ENCODE measurements around the gene SCN9A. TPM values are rescaled to one million over a fixed set of nuclear protein-coding genes. Genes with fewer than 3 reads are reported as not detected.

The SCN9A gene
- total RNA-seq, 1 donor from 2014 or later: 47.3 TPM

GRCh38 chr2:166181813-166182154 lies 194.0 kb downstream of the SCN9A start:
- Mint-ChIP-seq H3K27me3 (ENCODE audit: unreplicated experiment) (peaks cover 2% of the 10 kb centered on the region), H3K36me3 (ENCODE audit: low read depth, unreplicated experiment) (no peaks in the 10 kb centered on the region)

GRCh38 chr2:166180951-166181812 lies 194.6 kb downstream of the SCN9A start:
- H3K9me3 Mint-ChIP-seq (ENCODE audit: unreplicated experiment): no peaks in the 10 kb centered on the region
- no peaks in the 10 kb centered on the region for H3K36me3 Mint-ChIP-seq (ENCODE audit: low read depth, unreplicated experiment)
- H3K4me3 Mint-ChIP-seq (ENCODE audit: unreplicated experiment): no peak overlapping the region
- peaks cover 10% of the 10 kb centered on the region for H3K4me1 Mint-ChIP-seq (ENCODE audit: unreplicated experiment)
- peak; percentile 68 for DNase-seq (ENCODE audit: low spot score)
- peaks cover 2% of the 10 kb centered on the region for H3K27me3 Mint-ChIP-seq (ENCODE audit: unreplicated experiment)
- no peak overlapping the region for H3K27ac Mint-ChIP-seq (ENCODE audit: unreplicated experiment)
- TF ChIP-seq, protein P1, sequence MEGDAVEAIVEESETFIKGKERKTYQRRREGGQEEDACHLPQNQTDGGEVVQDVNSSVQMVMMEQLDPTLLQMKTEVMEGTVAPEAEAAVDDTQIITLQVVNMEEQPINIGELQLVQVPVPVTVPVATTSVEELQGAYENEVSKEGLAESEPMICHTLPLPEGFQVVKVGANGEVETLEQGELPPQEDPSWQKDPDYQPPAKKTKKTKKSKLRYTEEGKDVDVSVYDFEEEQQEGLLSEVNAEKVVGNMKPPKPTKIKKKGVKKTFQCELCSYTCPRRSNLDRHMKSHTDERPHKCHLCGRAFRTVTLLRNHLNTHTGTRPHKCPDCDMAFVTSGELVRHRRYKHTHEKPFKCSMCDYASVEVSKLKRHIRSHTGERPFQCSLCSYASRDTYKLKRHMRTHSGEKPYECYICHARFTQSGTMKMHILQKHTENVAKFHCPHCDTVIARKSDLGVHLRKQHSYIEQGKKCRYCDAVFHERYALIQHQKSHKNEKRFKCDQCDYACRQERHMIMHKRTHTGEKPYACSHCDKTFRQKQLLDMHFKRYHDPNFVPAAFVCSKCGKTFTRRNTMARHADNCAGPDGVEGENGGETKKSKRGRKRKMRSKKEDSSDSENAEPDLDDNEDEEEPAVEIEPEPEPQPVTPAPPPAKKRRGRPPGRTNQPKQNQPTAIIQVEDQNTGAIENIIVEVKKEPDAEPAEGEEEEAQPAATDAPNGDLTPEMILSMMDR (IDR thresholded peaks at IDR 0.05; ENCODE audit: unreplicated experiment): peak; percentile 73

More at GRCh38 chr2:166181813-166182154, 194.0 kb downstream of the SCN9A start:
- DNase-seq (ENCODE audit: low spot score): no peak
- H3K9me3 Mint-ChIP-seq (ENCODE audit: unreplicated experiment): no peaks in the 10 kb centered on the region
- H3K27ac Mint-ChIP-seq (ENCODE audit: unreplicated experiment): no peak overlapping the region
- TF ChIP-seq, protein P1 (IDR thresholded peaks at IDR 0.05; ENCODE audit: unreplicated experiment): peak; percentile 32
- H3K4me1 Mint-ChIP-seq (ENCODE audit: unreplicated experiment): peaks cover 10% of the 10 kb centered on the region
- no peak overlapping the region for H3K4me3 Mint-ChIP-seq (ENCODE audit: unreplicated experiment)

GRCh38 chr2:166179201-166179600 lies 196.5 kb downstream of the SCN9A start:
- Mint-ChIP-seq H3K9me3 (ENCODE audit: unreplicated experiment) (no peaks in the 10 kb centered on the region), H3K27me3 (ENCODE audit: unreplicated experiment) (peaks cover 2% of the 10 kb centered on the region), H3K36me3 (ENCODE audit: low read depth, unreplicated experiment) (no peaks in the 10 kb centered on the region), H3K4me1 (ENCODE audit: unreplicated experiment) (peaks cover 3% of the 10 kb centered on the region), H3K4me3 (ENCODE audit: unreplicated experiment) (no peak overlapping the region), H3K27ac (ENCODE audit: unreplicated experiment) (no peak overlapping the region)
- TF ChIP-seq, protein P1 (IDR thresholded peaks at IDR 0.05; ENCODE audit: unreplicated experiment): no peak
- DNase-seq (ENCODE audit: low spot score): no peak

DNA sequence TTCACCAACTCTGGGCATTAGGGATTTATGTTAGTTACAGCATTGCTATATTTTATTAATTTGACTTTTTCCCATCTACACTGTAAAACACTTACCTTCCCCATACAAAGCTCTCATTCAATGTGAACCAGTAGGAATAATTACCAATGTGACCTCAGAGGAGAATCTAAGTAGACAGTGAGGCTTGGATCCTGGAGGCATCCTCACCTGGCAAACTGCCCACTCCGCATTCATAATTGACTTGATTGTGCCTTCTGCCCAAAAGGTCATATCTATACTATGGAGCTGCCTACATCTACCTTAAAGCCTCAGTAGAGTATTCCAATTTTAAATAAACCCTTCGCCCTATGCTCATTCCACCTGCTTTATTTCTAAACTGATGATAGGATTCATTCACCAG lies 202.5 kb downstream of the SCN9A start:
- TF ChIP-seq, protein P1 (IDR thresholded peaks at IDR 0.05; ENCODE audit: unreplicated experiment): no peak
- Mint-ChIP-seq H3K36me3 (ENCODE audit: low read depth, unreplicated experiment) (no peaks in the 10 kb centered on the region), H3K27ac (ENCODE audit: unreplicated experiment) (no peak overlapping the region), H3K9me3 (ENCODE audit: unreplicated experiment) (no peaks in the 10 kb centered on the region), H3K4me3 (ENCODE audit: unreplicated experiment) (no peak overlapping the region), H3K4me1 (ENCODE audit: unreplicated experiment) (peaks cover 3% of the 10 kb centered on the region), H3K27me3 (ENCODE audit: unreplicated experiment) (no peaks in the 10 kb centered on the region)
- no peak for DNase-seq (ENCODE audit: low spot score)

DNA sequence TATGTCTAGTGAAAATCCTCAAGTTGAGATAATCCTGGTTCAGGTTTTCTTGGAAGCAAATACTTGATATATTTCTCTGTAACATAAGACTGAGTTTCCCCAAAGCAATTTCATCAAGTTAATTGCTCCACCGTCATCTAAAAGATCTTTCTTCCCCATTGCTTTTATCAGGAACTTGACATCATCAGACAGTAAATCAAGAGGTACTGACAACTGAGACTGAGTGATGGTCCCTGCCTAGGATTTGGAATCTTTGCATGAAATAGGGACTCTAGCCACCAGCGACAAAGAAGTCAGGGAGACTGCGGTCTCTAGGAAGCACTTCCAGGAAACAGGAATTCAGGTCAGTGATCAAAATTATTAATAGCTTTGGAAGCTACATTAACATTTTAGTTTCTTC lies 204.5 kb downstream of the SCN9A start:
- TF ChIP-seq, protein P1 (IDR thresholded peaks at IDR 0.05; ENCODE audit: unreplicated experiment): no peak
- H3K4me3 Mint-ChIP-seq (ENCODE audit: unreplicated experiment): no peak overlapping the region
- no peaks in the 10 kb centered on the region for H3K9me3 Mint-ChIP-seq (ENCODE audit: unreplicated experiment)
- no peaks in the 10 kb centered on the region for H3K27me3 Mint-ChIP-seq (ENCODE audit: unreplicated experiment)
- no peak overlapping the region for H3K27ac Mint-ChIP-seq (ENCODE audit: unreplicated experiment)
- H3K4me1 Mint-ChIP-seq (ENCODE audit: unreplicated experiment): peaks cover 3% of the 10 kb centered on the region
- no peak for DNase-seq (ENCODE audit: low spot score)
- H3K36me3 Mint-ChIP-seq (ENCODE audit: low read depth, unreplicated experiment): no peaks in the 10 kb centered on the region
